ENCODE results near the gene BRMS1.

GRCh38 chr11:66335531-66336233, 9.2 kb downstream of the BRMS1 start:
- no peak for TF ChIP-seq CTCF (optimal IDR thresholded peaks at IDR 0.05 in 1 of 3, IDR thresholded peaks at IDR 0.05 in 1 of 3, conservative IDR thresholded peaks at IDR 0.05 in 1 of 3; ENCODE audit: extremely low read depth in 1 of 3, insufficient read depth in 2 of 3, low read length in 3 of 3)
- no peak for TF ChIP-seq EZH2 (IDR thresholded peaks at IDR 0.05; ENCODE audit: low read length)
